Tibial nerve (tissue), 3 donors: ENCODE results near the gene PRICKLE2.

ENCODE experiments used
- POLR2A ChIP-seq, 2 donors: fragments of 450-650 bp; IDR thresholded peaks; one replicate each; pipeline ENCODE4 v1.6.1; 2017; ENCODE audit warnings: antibody characterized with exemption in 2 of 2, mild to moderate bottlenecking in 2 of 2, moderate library complexity in 2 of 2
- TF ChIP-seq, protein P1 (sequence below), 5 experiments: fragments of 200-600 bp in 3 of 5; fragments of 450-650 bp in 2 of 5; sonication (generic) in 3 of 5; IDR thresholded peaks; one replicate each; pipeline ENCODE4 v1.5.1; 2016 to 2019; ENCODE audit warnings: antibody characterized with exemption in 5 of 5, mild to moderate bottlenecking in 3 of 5, moderate library complexity in 2 of 5

DNA sequence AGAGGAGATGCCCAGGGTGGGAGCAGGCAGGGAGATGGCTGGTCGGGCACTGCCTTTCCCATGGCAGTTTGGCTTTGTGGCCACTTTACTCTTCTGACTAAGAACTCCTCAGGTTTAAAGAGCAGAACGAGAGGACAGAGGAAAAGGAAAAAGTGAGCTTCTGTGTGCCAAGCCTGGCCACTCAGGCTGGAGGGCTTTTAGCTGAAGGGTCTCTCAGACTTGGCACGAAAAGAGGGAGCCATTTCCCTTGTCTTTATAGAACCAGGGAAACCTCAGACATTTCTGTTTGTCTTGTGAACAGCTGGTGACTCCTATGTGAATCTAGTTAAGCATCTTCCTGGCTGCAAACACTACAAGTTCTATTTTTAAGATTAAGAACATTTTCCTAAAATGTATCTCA, 178.7 kb downstream of the PRICKLE2 start:
- no peak for TF ChIP-seq POLR2A (IDR thresholded peaks at IDR 0.05)
- TF ChIP-seq, protein P1, sequence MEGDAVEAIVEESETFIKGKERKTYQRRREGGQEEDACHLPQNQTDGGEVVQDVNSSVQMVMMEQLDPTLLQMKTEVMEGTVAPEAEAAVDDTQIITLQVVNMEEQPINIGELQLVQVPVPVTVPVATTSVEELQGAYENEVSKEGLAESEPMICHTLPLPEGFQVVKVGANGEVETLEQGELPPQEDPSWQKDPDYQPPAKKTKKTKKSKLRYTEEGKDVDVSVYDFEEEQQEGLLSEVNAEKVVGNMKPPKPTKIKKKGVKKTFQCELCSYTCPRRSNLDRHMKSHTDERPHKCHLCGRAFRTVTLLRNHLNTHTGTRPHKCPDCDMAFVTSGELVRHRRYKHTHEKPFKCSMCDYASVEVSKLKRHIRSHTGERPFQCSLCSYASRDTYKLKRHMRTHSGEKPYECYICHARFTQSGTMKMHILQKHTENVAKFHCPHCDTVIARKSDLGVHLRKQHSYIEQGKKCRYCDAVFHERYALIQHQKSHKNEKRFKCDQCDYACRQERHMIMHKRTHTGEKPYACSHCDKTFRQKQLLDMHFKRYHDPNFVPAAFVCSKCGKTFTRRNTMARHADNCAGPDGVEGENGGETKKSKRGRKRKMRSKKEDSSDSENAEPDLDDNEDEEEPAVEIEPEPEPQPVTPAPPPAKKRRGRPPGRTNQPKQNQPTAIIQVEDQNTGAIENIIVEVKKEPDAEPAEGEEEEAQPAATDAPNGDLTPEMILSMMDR (IDR thresholded peaks at IDR 0.05), result no peak
